Subcutaneous abdominal adipose tissue (tissue), 5 donors: ENCODE measurements around the gene RPAIN.

Experiments used
- H3K27ac ChIP-seq: one replicate; pipeline ENCODE4 v1.7.0; 2013; ENCODE audit warnings: low read depth, mild to moderate bottlenecking, inconsistent platforms, low read length, moderate library complexity
- H3K27me3 ChIP-seq, 5 donors: one replicate each; pipeline ENCODE4 v1.7.0; 2013; ENCODE audit warnings: low read length in 5 of 5, inconsistent platforms in 1 of 5; ENCODE audit not compliant: control insufficient read depth in 5 of 5, insufficient read depth in 4 of 5
- H3K36me3 ChIP-seq, 5 donors: one replicate each; pipeline ENCODE4 v1.7.0; 2013; ENCODE audit warnings: low read length in 5 of 5; ENCODE audit not compliant: control insufficient read depth in 5 of 5, insufficient read depth in 5 of 5
- H3K4me1 ChIP-seq, 5 donors: one replicate each; pipeline ENCODE4 v1.7.0; 2013; ENCODE audit warnings: low read length in 5 of 5, mild to moderate bottlenecking in 3 of 5, moderate library complexity in 1 of 5; ENCODE audit not compliant: control insufficient read depth in 5 of 5, insufficient read depth in 5 of 5
- H3K4me3 ChIP-seq, 5 donors: one replicate each; pipeline ENCODE4 v1.7.0; 2013; ENCODE audit warnings: low read length in 5 of 5, low read depth in 1 of 5
- H3K9ac ChIP-seq, 5 donors: one replicate each; pipeline ENCODE4 v1.7.0; 2013; ENCODE audit warnings: low read length in 5 of 5, mild to moderate bottlenecking in 4 of 5, moderate library complexity in 3 of 5
- H3K9me3 ChIP-seq, 5 donors: one replicate each; pipeline ENCODE4 v1.7.0; 2013; ENCODE audit warnings: low read length in 5 of 5; ENCODE audit not compliant: control insufficient read depth in 5 of 5
- donor health status: healthy.
- donor health status: healthy.
- donor health status: healthy.
- donor health status: healthy.
- donor health status: healthy.

The RPAIN gene, protein sequence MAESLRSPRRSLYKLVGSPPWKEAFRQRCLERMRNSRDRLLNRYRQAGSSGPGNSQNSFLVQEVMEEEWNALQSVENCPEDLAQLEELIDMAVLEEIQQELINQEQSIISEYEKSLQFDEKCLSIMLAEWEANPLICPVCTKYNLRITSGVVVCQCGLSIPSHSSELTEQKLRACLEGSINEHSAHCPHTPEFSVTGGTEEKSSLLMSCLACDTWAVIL

GRCh38 chr17:5419959-5420653 lies at the start of gene RPAIN:
TSS of gene RPAIN (plus strand) at chr17:5420182. CDS start at chr17:5420211, 29 bp downstream.
- no peaks in the 10 kb centered on the region for H3K9me3 ChIP-seq
- H3K9ac ChIP-seq = peak within 1 kb of the TSS; percentile 89 to 98 (median 93)
- peaks cover 6 to 43% (median 28%) of the 10 kb centered on the region in 5 donors for H3K4me1 ChIP-seq
- peak within 1 kb of the TSS; percentile 84 to 98 (median 95) for H3K4me3 ChIP-seq
- H3K36me3 ChIP-seq = peaks cover 28 to 38% (median 31%) of the 10 kb centered on the region in 5 donors
- peak within 1 kb of the TSS; percentile 95 for H3K27ac ChIP-seq
- no peaks in the 10 kb centered on the region for H3K27me3 ChIP-seq

DNA sequence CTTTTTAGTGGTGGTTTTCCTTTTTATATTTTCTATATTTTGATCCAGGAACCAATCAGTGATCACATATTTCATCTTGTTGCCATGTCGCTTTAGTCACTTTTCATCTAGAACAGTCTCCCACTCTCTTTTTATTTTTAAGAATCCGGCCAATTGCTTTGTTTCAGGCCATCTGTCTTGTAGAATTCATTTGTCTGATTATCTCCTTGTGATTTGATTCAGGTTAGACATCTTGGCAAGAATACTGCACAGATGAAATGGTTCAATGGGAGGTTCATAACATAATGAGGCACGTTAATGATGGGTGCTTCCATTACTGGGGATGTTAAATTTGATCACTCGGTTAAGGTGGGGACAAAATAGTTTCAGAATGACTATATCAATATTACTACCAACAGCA lies 49.6 kb upstream of the RPAIN start:
- no peaks in the 10 kb centered on the region for H3K4me1 ChIP-seq
- H3K4me3 ChIP-seq = no peak overlapping the region
- no peak overlapping the region for H3K27ac ChIP-seq
- peaks cover 36 to 84% (median 59%) of the 10 kb centered on the region in 5 donors for H3K36me3 ChIP-seq
- H3K27me3 ChIP-seq = no peaks in the 10 kb centered on the region
- H3K9ac ChIP-seq = no peak overlapping the region
- no peaks in the 10 kb centered on the region for H3K9me3 ChIP-seq

DNA sequence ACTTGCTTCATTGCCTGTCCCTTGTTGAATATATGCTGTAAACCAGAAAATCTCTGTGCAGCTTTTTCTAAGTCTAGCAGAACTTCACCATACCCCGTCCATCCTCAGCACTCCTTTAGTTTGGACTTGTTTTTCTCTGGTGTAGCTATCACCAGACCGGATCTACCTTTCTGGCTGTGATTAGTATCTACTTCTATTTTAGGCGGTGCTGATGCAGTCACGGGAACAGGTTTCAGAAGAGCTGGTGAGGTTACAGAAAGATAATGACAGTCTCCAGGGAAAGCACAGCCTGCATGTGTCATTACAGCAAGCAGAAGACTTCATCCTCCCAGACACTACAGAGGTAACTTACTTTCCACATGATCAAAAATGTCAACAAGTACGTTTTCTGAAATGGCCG lies 46.9 kb upstream of the RPAIN start:
- H3K9me3 ChIP-seq = no peaks in the 10 kb centered on the region
- no peak overlapping the region for H3K4me3 ChIP-seq
- no peak overlapping the region for H3K9ac ChIP-seq
- no peaks in the 10 kb centered on the region for H3K27me3 ChIP-seq
- peaks cover 37 to 87% (median 71%) of the 10 kb centered on the region in 5 donors for H3K36me3 ChIP-seq
- H3K27ac ChIP-seq = no peak overlapping the region
- H3K4me1 ChIP-seq = peaks cover 0 to 3% (median 0%) of the 10 kb centered on the region in 5 donors

- Histone ChIP-seq H3K36me3 (peaks cover 22 to 87% (median 85%) of the 10 kb centered on the region in 5 donors), H3K4me3 (no peak overlapping the region), H3K27ac (no peak overlapping the region), H3K27me3 (no peaks in the 10 kb centered on the region), H3K9me3 (no peaks in the 10 kb centered on the region), H3K4me1 (peaks cover 0 to 19% (median 9%) of the 10 kb centered on the region in 5 donors), H3K9ac (no peak overlapping the region)
These were observed 41.3 kb upstream of the RPAIN start for GRCh38 chr17:5378566-5379207.

DNA sequence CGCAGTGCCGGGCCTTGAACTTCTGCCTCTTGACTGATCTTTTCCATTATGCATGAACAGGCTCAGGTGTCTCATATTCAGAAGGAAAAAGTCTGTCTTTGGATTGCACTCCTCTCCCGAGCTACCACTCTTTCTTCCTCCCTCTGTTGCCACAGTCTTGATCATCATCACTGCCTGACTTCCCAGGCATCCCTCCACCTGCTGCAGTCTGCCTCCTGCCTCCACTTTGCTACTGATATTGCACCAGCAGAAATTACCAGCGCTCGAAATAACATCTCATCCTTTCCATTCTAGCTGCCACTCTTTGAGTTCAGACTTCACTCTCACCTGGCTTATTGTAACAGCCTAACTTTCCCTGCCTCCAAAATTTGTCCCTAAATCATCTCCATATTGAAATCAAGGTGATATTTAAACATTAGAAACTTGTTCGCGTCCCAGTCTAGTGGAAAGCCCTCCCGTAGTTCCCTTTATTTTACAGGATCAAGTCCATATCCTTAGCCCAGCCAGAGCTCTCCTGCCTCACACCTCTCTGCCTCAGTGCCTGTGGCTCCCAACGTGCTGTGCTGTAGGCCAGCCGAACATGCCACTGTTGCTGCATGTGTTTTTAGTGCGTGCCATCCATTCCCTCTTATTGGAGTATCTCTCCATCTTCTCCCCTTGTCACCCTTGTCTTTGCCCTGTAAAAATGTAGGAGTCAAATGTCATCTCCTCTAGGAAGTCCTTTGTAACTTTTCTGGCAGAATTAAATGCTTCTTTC lies 40.5 kb upstream of the RPAIN start:
- H3K27me3 ChIP-seq = no peaks in the 10 kb centered on the region
- H3K4me1 ChIP-seq = peaks cover 0 to 19% (median 9%) of the 10 kb centered on the region in 5 donors
- peak overlapping the region in 1 of 5 donors; percentile 57 for H3K9ac ChIP-seq
- H3K9me3 ChIP-seq = no peaks in the 10 kb centered on the region
- peaks cover 29 to 90% (median 88%) of the 10 kb centered on the region in 5 donors for H3K36me3 ChIP-seq
- no peak overlapping the region for H3K4me3 ChIP-seq
- peak overlapping the region; percentile 66 for H3K27ac ChIP-seq

- Histone ChIP-seq H3K27me3 (no peaks in the 10 kb centered on the region), H3K4me1 (peaks cover 0 to 19% (median 9%) of the 10 kb centered on the region in 5 donors), H3K27ac (peak overlapping the region; percentile 77), H3K9ac (no peak overlapping the region), H3K36me3 (peaks cover 39 to 95% (median 92%) of the 10 kb centered on the region in 5 donors), H3K9me3 (no peaks in the 10 kb centered on the region), H3K4me3 (no peak overlapping the region)
These were observed 39.4 kb upstream of the RPAIN start for GRCh38 chr17:5380491-5381135.

DNA sequence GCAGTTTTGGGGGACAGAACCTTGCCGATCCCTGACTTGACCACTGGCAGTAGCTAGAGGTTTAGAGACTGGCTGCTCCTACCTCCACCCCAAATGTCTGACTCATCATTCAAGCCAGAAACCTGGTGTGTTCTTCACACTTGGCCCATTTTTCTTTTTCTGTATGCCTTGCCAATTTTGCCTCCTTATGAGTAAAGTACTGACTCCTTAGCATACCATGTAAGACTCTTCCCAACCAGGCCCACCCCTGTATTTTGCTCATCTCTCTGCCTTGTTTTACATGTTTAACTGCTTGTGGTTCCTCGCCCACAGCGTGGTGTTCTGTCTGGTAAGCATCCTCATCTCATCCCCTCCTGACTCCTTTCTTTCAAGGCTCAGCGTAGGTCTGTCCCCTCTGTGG lies 38.4 kb upstream of the RPAIN start:
- no peaks in the 10 kb centered on the region for H3K9me3 ChIP-seq

DNA sequence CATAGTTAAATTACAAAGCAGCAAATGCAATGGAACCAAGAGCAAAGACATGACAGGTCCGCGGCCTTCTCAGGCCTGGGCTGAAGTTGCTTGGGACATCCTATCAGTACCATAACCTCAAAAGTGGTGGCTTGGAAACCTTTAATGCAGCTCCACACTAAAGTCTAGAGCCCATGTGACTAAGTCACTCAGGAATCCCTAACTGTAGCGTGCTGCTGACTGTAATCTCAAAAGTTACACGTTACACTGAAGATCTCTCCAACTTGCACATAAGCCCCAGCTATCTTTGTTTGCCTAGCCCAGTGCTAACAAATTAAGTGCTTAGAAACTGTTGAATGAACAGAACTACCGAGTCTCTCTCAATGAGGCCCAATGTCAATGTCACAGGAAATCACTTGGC lies 28.3 kb upstream of the RPAIN start:
- Histone ChIP-seq H3K4me3 (no peak overlapping the region), H3K9me3 (no peaks in the 10 kb centered on the region), H3K36me3 (peaks cover 31 to 86% (median 67%) of the 10 kb centered on the region in 5 donors), H3K9ac (no peak overlapping the region), H3K4me1 (peaks cover 0 to 11% (median 0%) of the 10 kb centered on the region in 5 donors), H3K27ac (no peak overlapping the region), H3K27me3 (no peaks in the 10 kb centered on the region)

More for the DNA sequence above, 38.4 kb upstream of the RPAIN start:
- no peaks in the 10 kb centered on the region for H3K27me3 ChIP-seq
- peak overlapping the region in 1 of 5 donors; percentile 3 for H3K9ac ChIP-seq
- H3K27ac ChIP-seq = peak overlapping the region; percentile 77
- peaks cover 48 to 97% (median 96%) of the 10 kb centered on the region in 5 donors for H3K36me3 ChIP-seq
- H3K4me3 ChIP-seq = no peak overlapping the region
- peaks cover 0 to 17% (median 9%) of the 10 kb centered on the region in 5 donors for H3K4me1 ChIP-seq

GRCh38 chr17:5396612-5397011 lies 23.4 kb upstream of the RPAIN start:
- H3K36me3 ChIP-seq = peaks cover 35 to 81% (median 63%) of the 10 kb centered on the region in 5 donors
- H3K27ac ChIP-seq = no peak overlapping the region

More at GRCh38 chr17:5396612-5397011, 23.4 kb upstream of the RPAIN start:
- no peak overlapping the region for H3K9ac ChIP-seq
- no peaks in the 10 kb centered on the region for H3K9me3 ChIP-seq
- no peak overlapping the region for H3K4me3 ChIP-seq
- H3K4me1 ChIP-seq = no peaks in the 10 kb centered on the region
- H3K27me3 ChIP-seq = no peaks in the 10 kb centered on the region
